DND-41 (cell line): ENCODE measurements around the gene ACADVL.

Experiments
- ATAC-seq: fragments of 200-7000 bp; cut with Tn5 transposase; 3 replicates; pipeline ENCODE4 v1.9.1; 2021; ENCODE audit warnings: low read depth; ENCODE audit not compliant: insufficient read depth
- DNase-seq: peaks from one replicate; pipeline ENCODE4 v3.0.0-alpha.2; 2020
- H2AFZ ChIP-seq: 2 replicates; pipeline ENCODE4 v1.6.0; 2012; ENCODE audit warnings: low read depth, low read length
- H3K27ac ChIP-seq: 2 replicates; pipeline ENCODE4 v1.5.1; 2012; ENCODE audit warnings: low read length, inconsistent platforms
- H3K27me3 ChIP-seq: fragments of 200-600 bp; sonication (generic); 2 replicates; pipeline ENCODE4 v1.6.0; 2012; ENCODE audit warnings: low read length, mild to moderate bottlenecking, inconsistent platforms; ENCODE audit not compliant: insufficient read depth, poor library complexity
- H3K36me3 ChIP-seq: 2 replicates; pipeline ENCODE4 v1.5.1; 2012; ENCODE audit warnings: low read length, inconsistent platforms; ENCODE audit not compliant: insufficient read depth
- H3K4me1 ChIP-seq: 2 replicates; pipeline ENCODE4 v1.5.1; 2012; ENCODE audit warnings: mild to moderate bottlenecking, low read length; ENCODE audit not compliant: insufficient read depth
- H3K4me2 ChIP-seq: 2 replicates; pipeline ENCODE4 v1.6.0; 2012; ENCODE audit warnings: mild to moderate bottlenecking, moderate library complexity, low read length, inconsistent platforms; ENCODE audit not compliant: insufficient read depth
- H3K4me3 ChIP-seq, 2 experiments: fragments of 200-600 bp in 1 of 2; shearing (Covaris generic) in 1 of 2; 2 replicates each; pipeline ENCODE4 v1.5.1; 2012 to 2016; ENCODE audit warnings: inconsistent platforms in 2 of 2, low read length in 2 of 2, mild to moderate bottlenecking in 2 of 2, low read depth in 1 of 2, moderate library complexity in 1 of 2
- H3K79me2 ChIP-seq: 2 replicates; pipeline ENCODE4 v1.6.0; 2012; ENCODE audit warnings: low read length, inconsistent platforms; ENCODE audit not compliant: insufficient read depth
- H3K9ac ChIP-seq: 2 replicates; pipeline ENCODE4 v1.6.0; 2012; ENCODE audit warnings: low read depth, mild to moderate bottlenecking, inconsistent platforms, low read length, moderate library complexity
- H3K9me3 ChIP-seq: 2 replicates; pipeline ENCODE4 v1.5.1; 2012; ENCODE audit warnings: low read length, moderate library complexity, mild to moderate bottlenecking, inconsistent platforms; ENCODE audit not compliant: insufficient read depth, severe bottlenecking
- H4K20me1 ChIP-seq: 2 replicates; pipeline ENCODE4 v1.6.0; 2012; ENCODE audit warnings: low read length; ENCODE audit not compliant: insufficient read depth
- EZH2 ChIP-seq: IDR thresholded peaks from 3 replicates; pipeline ENCODE4 v1.6.1; 2012; ENCODE audit warnings: borderline replicate concordance, low read depth, mild to moderate bottlenecking, moderate library complexity, low read length, inconsistent platforms; ENCODE audit not compliant: severe bottlenecking
- TF ChIP-seq, protein P1 (sequence below): IDR thresholded peaks from 2 replicates; pipeline ENCODE4 v1.5.1; 2012; ENCODE audit warnings: borderline replicate concordance, low read length, moderate library complexity, mild to moderate bottlenecking; ENCODE audit not compliant: poor library complexity, severe bottlenecking; ENCODE audit errors: extremely low read depth

ACADVL gene

GRCh38 chr17:7222972-7223292 is 3.2 kb downstream of the ACADVL start:
- H2AFZ ChIP-seq: no peak overlapping the region
- H3K4me2 ChIP-seq: no peak overlapping the region

GRCh38 chr17:7223375-7223774 is 3.6 kb downstream of the ACADVL start:
- no peak overlapping the region for H3K4me2 ChIP-seq
- no peak for TF ChIP-seq EZH2
- TF ChIP-seq, protein P1, sequence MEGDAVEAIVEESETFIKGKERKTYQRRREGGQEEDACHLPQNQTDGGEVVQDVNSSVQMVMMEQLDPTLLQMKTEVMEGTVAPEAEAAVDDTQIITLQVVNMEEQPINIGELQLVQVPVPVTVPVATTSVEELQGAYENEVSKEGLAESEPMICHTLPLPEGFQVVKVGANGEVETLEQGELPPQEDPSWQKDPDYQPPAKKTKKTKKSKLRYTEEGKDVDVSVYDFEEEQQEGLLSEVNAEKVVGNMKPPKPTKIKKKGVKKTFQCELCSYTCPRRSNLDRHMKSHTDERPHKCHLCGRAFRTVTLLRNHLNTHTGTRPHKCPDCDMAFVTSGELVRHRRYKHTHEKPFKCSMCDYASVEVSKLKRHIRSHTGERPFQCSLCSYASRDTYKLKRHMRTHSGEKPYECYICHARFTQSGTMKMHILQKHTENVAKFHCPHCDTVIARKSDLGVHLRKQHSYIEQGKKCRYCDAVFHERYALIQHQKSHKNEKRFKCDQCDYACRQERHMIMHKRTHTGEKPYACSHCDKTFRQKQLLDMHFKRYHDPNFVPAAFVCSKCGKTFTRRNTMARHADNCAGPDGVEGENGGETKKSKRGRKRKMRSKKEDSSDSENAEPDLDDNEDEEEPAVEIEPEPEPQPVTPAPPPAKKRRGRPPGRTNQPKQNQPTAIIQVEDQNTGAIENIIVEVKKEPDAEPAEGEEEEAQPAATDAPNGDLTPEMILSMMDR: no peak
- DNase-seq: no peak
- no peaks in the 10 kb centered on the region for H3K9me3 ChIP-seq
- H3K27me3 ChIP-seq: no peaks in the 10 kb centered on the region
- ATAC-seq: no peak
- H3K79me2 ChIP-seq: peaks cover 26% of the 10 kb centered on the region
- no peak overlapping the region for H2AFZ ChIP-seq
- H4K20me1 ChIP-seq: peaks cover 38% of the 10 kb centered on the region
- no peak overlapping the region for H3K27ac ChIP-seq
- peaks cover 38% of the 10 kb centered on the region for H3K4me1 ChIP-seq
- H3K36me3 ChIP-seq: peaks cover 76% of the 10 kb centered on the region
- H3K9ac ChIP-seq: no peak overlapping the region
- H3K4me3 ChIP-seq: no peak overlapping the region

More at GRCh38 chr17:7222972-7223292, 3.2 kb downstream of the ACADVL start:
- Histone ChIP-seq H3K27me3 (no peaks in the 10 kb centered on the region), H3K9me3 (no peaks in the 10 kb centered on the region), H3K79me2 (peaks cover 26% of the 10 kb centered on the region), H4K20me1 (peaks cover 38% of the 10 kb centered on the region), H3K9ac (no peak overlapping the region), H3K27ac (no peak overlapping the region), H3K4me1 (peaks cover 42% of the 10 kb centered on the region), H3K36me3 (peaks cover 72% of the 10 kb centered on the region), H3K4me3 (no peak overlapping the region)
- no peak for ATAC-seq
- DNase-seq: no peak
- no peak for TF ChIP-seq EZH2
- TF ChIP-seq, protein P1: no peak

DNA sequence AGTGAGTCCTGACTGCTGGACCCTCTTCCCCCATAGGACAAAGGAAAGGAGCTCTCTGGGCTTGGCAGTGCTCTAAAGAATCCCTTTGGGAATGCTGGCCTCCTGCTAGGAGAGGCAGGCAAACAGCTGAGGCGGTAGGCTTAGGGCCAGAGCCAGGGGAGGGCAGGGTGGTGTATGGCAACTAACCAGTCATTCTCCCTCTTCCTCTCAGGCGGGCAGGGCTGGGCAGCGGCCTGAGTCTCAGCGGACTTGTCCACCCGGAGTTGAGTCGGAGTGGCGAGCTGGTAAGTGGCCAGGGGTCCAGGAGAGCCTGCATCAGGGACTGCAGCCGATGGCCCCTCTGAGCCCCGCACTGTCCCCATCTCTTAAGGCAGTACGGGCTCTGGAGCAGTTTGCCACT is 4.4 kb downstream of the ACADVL start:
- Histone ChIP-seq H3K4me2 (no peak overlapping the region), H2AFZ (no peak overlapping the region), H4K20me1 (peaks cover 38% of the 10 kb centered on the region), H3K79me2 (peaks cover 29% of the 10 kb centered on the region), H3K4me1 (peaks cover 30% of the 10 kb centered on the region), H3K4me3 (no peak overlapping the region), H3K27me3 (no peaks in the 10 kb centered on the region), H3K27ac (no peak overlapping the region), H3K9me3 (no peaks in the 10 kb centered on the region), H3K9ac (no peak overlapping the region), H3K36me3 (peaks cover 84% of the 10 kb centered on the region)
- DNase-seq: no peak
- ATAC-seq: no peak
- no peak for TF ChIP-seq EZH2
- TF ChIP-seq, protein P1: no peak

- DNase-seq (no peak), ATAC-seq (no peak)
- Histone ChIP-seq H3K9ac (no peak overlapping the region), H3K9me3 (no peaks in the 10 kb centered on the region), H3K4me2 (no peak overlapping the region), H2AFZ (no peak overlapping the region), H3K4me3 (no peak overlapping the region), H3K27me3 (no peaks in the 10 kb centered on the region), H3K36me3 (peaks cover 89% of the 10 kb centered on the region), H3K4me1 (peaks cover 25% of the 10 kb centered on the region), H3K27ac (no peak overlapping the region), H3K79me2 (peaks cover 33% of the 10 kb centered on the region), H4K20me1 (peaks cover 41% of the 10 kb centered on the region)
- no peak for TF ChIP-seq EZH2
- TF ChIP-seq, protein P1: no peak
Measured at GRCh38 chr17:7224661-7225111, 4.9 kb downstream of the ACADVL start.
